ENCODE measurements around the gene RFTN1.
"Not testable (repeated sequence)": the region's sequence is repeated elsewhere in the genome, so short reads cannot be mapped to it uniquely, and the experiment has no call there.

Gene RFTN1

DNA sequence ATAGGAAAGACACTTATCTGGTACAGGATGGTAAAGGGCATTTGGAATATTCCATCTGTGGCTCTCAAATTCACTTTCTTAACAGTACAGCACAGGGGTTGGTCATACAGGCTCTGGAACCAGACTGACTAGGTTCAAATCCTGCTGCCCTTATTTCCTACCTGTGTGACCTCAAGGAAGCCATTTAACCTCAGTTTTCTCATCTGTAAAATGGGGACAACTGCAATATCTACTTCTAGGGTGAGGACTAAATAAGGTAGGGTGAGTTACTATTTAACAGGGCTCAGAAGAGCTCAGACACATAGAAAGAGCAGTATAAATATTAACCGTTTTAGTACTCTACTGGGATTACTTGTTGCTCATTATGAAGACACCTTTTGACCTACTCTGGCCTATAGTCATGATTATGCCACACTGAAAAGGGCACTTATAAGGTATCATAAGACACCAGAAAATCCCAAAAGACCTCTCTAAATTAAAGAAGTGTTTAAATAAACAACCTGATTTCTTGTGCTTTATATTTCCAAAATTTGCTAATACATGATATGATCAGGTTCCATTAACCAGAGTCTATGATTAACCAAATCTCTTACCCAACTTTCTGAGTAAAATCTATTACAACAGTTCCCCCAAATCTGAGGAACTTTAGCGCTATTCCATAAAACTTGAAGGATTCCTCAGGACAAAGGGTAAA is 6.5 kb downstream of the RFTN1 start:
- no peak for FAIRE-seq

DNA sequence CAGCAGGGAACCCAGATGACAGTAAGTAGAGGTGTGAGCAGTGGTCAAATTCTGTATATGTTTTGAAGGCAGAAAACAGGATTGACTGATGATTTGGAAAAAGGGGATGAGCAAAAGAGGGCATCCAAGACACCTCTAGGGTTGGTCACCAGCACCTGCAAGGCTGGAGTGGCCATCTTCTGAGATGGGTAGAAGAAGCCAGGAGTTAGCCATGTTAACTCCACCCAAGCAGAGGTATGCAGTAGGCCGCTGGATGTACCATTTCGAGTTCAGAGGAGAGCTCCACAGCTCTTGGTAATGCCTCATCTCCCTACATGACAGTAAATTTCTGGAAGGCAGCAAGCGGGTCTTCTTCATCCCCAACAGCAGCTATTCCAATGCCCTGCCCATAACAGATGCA is 7.0 kb downstream of the RFTN1 start:
- no peak for FAIRE-seq

DNA sequence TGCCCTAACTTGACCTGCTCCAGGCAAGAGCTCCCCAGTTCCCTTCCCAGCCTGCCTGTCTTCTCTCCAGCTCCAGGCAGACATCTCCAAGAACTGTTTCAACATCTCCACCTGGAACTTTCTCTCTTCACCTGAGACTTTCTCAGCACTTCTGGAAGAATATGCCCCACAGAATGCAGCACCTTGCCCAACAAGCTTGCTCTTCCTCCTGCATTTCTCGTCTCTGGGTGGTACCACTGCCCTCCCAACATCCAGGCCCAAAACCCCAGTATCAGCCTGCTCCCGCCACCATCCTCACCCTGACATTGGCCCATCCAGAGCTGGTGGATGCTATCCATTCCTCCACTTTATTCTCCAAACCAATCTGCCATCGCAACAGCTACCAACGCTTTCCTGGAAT is 8.8 kb downstream of the RFTN1 start:
- FAIRE-seq, result no peak

DNA sequence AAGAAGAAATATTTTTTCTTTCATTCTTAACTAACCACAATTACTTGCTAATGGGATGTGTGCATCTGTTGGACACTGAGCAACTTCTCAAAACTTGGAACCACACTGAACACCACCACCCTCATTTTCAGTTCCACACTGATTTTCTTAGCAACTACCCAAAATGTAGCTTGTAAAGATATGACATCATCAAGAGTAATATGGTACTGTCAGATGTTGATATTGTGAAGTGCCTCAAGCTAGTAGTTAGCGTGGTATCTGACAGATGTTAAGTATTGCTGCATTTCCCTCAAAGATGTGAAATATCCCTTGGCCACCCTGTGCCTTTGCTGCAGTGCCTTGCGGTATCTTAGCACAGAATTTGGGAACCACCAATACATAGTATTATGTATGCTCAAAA is 9.3 kb downstream of the RFTN1 start:
- FAIRE-seq, result no peak

DNA sequence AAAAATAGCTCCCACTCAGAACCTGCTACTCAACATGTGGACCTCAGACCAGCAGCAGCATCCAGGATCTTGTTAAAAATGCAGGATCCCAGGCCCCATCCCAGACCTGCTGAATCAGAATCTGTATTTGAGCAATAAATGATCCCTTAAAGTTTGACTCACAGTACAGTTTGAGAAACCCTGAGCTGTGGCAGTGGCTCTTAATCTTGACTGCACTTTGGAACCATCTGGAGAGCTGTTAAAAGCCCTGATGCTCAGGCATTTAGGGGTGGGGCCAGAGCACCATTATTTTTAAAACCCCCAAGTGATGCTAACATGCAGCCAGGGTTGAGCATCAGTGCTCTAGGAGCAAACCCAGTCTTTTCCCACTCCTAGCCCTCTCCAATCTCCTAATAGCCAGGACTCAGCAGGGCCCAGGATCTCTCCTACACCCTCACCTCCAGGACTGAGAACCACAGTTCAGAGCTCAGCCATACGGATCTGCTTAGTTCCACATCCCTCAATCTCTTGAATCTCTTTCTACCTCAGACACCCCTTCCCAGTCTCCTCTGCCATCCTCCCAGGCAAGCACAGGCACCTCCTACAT is 10.2 kb downstream of the RFTN1 start:
- FAIRE-seq, result no peak

DNA sequence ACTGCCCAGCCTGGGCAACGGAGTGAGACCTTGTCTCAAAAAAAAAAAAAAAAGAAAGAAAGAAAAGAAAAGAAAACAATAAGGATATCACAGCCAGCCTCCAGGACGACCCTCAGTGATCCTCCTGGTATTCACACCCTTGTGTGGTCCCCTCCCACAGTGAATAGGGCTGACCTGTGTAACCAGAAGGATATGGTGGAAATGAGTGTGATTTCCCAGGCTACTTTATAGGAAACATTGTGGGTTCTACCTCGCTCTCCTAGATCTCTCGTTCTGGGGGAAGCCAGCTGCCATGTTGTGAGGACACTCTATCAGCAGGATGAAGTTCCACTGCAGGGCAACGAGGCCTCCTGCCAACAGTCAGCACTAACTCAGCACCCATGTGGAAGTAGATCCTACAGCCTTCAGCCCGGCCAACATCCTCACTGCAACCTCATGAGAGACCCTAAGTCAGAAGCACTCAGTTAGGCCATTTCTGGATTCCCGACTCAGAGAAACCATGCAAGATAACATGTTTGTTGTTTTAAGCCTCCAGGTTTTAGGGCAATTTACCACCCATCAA is 11.1 kb downstream of the RFTN1 start:
- FAIRE-seq, result no peak

DNA sequence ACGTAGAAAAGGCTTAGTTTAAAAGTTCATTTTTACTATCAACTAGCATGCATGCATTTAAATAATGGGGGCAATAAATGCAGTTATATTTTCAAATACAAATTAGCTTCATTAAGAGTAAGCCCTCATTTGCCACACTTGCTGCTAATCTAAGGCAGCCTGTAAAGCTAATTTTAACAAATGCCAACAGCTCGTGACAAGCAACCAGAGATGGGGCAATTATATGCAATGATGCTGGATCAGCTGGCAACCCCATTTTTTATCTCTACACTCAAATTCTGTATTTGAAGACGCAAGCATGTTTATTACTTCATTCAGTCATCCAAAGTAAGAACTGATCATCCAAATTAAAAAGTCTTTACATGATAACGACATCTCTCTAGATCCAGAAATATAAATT is 12.1 kb downstream of the RFTN1 start:
- FAIRE-seq, result no peak

DNA sequence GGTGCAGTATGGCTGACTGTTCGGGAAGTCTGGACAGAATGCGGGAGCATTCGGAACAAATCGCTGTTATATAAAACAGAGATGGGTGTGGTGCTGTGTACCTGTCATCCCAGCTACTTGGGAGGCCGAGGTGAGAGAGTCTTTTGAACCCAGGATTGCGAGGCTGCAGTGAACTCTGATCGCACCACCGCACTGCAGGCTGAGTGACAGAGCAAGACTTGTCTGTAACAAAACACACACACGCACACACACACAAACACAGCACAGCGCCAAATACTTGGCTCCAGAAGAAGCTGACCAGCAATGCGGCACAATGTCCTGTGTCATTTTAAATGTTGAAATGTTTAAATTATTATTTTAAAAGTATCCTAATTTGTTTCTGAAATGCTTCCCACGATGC is 12.6 kb downstream of the RFTN1 start:
- no peak for FAIRE-seq

DNA sequence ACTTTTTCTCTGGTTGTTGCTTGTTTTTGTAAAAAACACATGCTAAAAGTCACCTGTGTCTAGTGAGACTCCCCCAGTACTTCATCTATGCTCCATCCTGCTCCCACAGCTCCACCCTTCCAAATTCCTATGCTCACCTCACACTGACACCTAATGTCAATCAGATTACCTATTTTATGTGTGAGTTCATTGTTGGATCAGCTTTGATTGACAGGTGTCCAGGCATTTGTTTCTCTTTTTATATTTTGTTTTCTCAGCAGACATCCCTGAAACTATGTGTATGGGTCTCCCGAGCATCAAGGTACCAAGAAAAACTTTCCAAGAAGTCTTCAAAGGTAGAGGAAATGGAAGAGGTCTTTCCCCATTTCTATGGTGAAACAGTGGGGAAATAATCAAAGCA is 13.4 kb downstream of the RFTN1 start:
- FAIRE-seq, result no peak

DNA sequence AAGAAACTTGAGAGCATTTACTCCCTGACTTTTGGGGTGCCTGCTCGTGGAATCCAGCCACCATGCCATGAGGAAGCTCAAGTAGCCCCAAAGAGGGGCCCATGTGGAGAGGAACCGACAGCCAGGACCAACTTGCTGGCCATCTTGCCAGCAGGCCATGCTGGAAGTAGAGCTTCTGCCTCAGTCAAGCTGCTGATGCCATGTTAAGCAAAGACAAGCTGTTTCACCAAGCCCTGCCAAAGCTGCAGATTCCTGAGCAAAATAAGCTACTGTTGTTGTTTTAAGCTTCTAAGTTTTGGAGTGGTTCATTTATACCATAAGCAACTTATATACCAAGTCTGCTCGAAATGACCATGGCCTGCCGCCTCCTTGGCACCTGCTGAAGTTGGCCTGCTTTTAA is 14.1 kb downstream of the RFTN1 start:
- FAIRE-seq, result no peak

DNA sequence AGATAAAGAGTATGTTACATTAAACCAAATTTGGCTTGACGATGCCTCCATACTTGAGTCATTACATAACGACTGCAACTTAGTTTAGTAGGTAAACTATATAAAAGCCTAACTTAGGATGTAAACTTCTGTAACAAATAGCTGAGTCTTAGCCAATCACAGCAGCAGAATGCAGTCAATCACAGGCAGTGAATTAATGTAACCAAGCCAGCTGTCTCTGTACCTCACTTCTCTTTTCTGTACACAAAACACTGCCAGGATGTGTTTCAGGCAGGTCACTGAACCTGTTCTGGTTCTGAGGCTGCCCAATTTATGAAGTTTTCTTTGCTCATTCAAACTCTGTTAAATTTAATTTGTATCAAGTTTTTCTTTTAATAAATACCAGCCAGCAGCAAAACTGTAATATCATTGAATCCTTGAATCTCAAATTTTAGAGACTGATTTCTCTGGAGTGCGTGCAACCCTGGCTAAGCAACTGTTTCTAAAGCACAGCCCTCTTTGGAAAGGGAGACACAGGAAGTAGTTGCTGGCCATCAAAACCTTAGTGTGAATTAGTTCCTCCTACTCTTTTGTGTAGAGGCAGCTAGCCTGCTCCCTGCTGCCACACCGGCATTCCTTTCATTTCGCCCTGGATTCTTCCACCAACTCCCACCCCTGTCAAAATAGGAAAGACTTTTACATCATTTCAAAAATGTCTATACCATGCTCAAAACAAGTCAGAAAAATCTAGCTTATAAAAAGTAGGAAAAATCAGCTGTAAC is 15.2 kb downstream of the RFTN1 start:
- no peak for FAIRE-seq

DNA sequence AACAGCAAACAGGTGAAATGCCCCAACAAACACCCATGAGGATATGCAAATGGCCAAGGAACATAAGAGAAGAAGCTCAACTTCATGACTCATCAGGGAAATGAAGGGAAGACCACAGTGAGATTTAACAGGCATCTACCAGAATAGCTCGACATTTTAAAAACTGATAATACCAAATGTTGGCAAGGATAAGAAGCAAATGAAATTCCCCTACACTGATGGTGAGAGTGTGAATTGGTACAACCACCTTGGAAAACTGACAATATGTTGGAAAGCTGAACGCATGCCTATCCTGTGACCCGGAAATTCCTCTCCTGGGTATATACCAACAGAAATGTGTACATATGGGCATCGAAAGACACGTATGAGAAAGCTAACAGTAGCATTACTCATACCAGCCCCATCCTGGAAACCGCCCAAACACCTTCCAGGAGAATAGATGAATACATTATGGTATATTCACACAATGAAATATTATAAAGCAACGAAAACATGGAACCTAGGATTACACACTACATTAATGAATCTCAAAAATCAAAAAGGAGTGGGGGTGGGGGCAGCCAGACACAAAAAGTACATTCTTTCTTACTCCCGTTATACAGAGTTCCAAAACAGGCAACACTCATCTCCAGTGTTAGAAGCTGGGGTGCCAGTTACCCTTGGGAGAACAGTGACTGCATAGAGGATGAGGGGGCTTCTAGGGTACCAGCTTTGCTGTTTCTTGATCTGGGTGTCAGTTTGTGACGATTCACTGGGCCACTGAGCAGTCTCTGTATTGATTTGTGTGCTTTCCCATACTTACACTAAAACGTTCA is 16.9 kb downstream of the RFTN1 start:
- FAIRE-seq, result no peak

DNA sequence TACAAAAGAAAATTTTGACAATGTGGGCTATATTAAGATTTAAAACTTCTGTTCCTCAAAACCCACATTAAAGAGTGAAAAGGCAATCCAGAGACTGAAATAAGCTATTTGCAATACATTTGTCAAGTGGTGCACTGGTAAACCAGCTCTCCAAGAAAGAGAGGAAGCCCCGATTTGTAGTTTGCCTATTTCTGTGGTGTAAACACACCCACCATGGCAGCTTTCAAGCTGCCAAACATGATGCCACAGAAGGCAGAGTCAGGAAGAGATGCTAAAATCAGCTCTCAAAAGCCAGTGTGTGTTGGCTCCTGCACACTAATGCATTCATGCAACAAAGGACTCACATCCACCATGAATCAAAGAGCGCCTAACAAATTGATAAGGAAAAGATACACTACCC is 17.5 kb downstream of the RFTN1 start:
- no peak for FAIRE-seq

DNA sequence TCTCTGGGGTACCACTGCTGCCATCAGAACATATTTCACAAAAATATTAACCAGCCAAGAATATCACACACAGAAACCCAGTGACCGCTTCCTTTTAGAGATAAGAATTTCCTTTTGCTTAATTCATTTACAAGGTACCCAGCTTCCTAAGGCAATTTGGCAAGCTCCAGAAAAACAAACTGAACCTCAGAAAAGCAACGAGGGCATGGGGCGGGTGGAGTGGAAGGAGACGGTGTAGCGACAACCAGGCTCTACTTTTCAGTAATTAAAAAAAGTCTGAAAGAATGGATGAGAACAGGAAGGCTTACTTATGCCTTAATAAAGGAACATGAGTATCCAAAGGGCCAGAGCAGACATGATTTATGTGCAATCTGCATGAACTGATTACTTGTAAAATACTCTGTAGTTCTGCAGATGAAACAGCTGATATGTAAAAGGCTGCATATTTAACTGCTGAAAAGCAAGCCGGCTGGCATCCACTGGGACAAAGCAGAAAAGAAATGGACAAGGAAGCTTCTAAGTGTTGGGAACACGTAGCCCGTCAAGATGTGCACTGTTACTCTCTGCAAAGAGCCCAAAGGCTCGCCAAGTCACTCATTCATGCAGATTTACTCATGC is 18.6 kb downstream of the RFTN1 start:
- FAIRE-seq, result no peak

DNA sequence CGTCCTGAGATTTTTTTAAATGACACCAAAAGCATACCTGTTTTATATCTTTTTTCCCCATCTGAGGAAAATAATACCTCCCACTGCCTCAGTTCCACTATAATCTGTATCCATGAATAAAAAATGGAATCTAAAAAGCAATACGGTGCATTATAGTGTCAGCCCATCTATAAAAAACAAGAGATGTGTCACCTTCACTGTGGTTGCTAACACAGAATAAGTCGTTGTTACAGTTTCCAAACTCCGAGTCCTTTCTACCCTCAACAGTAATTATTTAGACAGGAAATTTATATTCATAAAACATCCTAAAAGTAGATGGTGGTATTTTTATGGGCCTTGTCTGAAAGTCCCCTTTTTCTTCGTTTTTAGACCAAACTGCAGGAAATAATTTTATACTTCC is 19.4 kb downstream of the RFTN1 start:
- no peak for FAIRE-seq

DNA sequence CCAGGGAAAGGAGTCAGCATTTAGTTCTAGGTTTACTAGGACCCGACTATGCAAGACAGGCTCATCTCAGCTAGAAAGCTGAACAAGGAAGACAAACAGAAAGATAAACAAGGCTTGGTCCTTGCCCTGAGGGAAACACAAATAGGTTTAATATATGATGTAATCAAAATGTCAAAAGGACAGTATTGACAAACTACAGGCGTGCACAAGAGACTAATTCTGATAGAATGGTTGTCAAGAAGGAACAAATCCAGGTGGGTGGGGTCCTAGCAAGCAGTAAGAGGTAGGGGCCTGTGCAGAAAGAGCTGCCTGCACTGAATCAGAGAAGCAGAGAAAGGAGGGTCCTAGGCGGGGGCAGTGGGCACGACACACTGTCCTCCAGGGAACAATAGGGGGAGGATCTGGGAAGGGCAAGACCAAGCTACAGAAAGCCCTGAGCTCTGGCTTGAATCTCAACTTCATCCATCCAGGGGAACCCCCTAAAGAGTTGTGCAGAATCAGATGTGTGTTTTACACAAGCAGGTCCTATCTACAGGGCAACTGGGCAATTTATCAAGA is 23.4 kb downstream of the RFTN1 start:
- FAIRE-seq, result no peak

DNA sequence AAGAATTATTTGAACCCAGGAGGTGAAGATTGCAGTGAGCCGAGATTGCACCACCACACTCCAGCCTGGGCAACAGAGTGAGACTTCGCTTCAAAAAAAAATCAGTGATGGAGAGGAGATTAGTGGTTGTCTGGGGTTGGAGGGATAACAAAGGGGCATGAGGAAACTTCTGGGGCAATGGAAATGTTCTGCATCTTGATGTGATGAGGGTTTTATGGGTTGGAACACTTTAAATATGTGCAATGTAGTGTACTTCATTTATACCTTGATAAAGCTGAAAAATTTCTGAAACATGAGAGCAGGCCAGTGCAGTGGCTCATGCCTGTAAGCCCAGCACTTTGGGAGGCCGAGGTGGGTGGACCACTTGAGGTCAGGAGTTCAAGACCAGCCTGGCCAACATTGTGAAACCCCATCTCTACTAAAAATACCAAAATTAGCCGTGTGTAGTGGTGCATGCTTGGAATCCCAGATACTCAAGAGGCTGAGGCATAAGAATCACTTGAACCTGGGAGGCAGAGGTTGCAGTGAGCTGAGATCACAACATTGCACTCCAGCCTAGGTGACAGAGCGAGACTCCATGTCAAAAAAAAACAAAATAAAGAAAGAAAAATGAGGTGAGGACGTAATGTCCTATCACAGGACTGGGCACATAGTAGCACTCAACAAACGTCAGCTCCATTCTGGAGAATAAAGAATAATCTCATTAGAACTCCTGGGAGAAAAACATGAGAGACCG is 24.0 kb downstream of the RFTN1 start:
- not testable (repeated sequence) for FAIRE-seq

DNA sequence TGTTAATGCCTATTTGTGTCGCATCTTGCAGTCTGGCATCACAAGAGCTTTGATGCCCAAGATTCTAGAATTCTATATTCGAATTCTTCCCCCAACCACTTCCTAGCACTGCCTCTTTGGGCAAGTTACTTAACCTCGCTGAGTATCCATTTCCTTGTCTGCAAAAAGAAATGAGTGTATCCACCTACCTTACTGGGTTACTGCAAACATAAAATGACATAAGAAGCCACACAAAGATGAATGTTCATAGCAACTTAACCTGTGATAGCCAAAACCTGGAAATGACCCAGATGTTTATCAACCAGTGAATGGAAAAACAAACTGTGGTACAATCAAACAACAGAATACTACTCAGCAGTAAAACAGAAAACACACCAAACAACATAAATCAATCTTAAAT is 24.9 kb downstream of the RFTN1 start:
- FAIRE-seq, result no peak

DNA sequence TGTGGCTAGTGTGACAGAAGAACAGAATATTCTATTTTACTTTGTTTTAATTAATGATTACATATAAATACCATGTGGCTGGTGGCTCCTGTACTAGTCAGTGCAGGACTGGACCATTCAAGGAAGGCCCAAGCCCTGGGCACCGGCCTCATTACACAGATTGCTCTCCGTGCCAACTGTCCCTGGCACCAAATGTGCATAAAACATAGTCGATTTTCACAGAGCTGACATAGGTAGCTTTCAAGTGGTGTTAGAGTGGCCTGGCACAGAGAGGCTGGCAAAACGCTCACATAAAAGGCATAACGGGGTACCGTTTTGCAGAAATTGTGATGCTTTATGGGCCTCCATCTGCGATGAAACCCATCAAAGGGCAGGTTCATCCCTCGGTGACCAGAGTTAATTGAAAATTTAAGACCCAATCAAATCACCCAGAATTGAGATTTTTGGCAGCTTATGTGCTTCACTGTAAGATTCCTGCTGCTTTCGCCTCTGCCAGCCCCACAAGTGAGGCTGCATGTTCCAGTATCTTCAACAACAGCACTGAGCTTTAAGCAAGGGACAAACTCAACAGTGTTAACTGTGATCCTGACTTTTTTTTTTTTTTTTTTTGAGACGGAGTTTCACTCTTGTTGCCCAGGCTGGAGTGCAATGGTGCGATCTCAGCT is 25.9 kb downstream of the RFTN1 start:
- no peak for FAIRE-seq

DNA sequence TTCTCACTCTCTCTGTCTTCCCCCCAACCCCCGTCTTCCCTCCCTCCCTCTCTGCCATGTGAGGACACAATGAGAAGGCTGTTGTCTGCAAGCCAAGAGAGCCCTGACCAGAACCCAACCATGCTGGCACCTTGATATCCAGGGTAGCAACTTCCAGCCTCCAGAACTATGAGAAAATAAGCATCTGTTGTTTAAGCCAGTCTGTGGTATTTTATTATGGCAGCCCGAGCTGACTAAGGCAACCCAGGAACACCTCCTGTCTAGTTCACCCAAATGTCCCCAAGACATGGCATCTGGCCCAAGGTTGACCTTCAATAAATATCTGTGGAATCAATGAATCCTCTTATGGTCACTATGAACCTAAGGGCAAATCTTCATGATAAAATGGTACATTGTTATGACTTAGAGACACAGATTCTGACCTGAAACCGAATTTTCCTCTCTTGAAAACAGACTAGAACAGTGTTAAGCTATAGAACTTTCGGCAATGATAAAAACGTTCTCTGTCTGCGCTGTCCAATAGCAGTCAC is 26.5 kb downstream of the RFTN1 start:
- no peak for FAIRE-seq

DNA sequence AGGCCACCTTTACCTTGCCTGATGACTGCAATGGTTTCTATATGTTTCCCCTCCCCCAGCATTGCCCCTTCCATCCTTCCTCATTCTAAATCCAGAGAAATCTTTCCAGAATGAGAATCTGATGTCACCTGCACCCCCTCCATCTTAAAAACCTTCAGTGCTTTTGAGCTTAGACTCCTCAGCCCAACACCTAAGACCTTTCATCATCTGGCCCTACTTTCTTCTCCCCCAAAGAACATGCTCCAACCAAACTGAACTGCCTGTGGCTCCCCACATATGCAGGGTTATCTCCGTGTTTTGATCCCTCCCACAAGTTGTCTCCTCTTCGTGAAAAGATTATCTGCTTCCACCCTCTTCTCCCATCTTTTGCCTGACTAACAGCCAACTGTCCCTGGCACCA is 27.3 kb downstream of the RFTN1 start:
- FAIRE-seq, result no peak
